Neural progenitor cell (in vitro differentiated cells): ENCODE measurements around the gene MYLK3. TPM values are rescaled to one million over a fixed set of nuclear protein-coding genes. Genes with fewer than 3 reads are reported as not detected.
A peak's percentile ranks its signal among the peaks of the same experiment; 100 is the strongest.

Experiments
- DNase-seq: peaks from one replicate; pipeline ENCODE4 v3.0.0-alpha.2; 2016; ENCODE audit warnings: low spot score
- H2AFZ ChIP-seq: fragments of 200-600 bp; sonication (generic); replicated peaks from 2 replicates; pipeline ENCODE4 v1.6.1; 2016; ENCODE audit warnings: antibody characterized with exemption
- H3F3A ChIP-seq: fragments of 200-600 bp; sonication (generic); 2 replicates; pipeline ENCODE4 v1.6.1; 2016; ENCODE audit warnings: antibody characterized with exemption, low read depth
- H3K27ac ChIP-seq: fragments of 200-600 bp; sonication (generic); 2 replicates; pipeline ENCODE4 v1.5.1; 2016; ENCODE audit warnings: mild to moderate bottlenecking
- H3K27me3 ChIP-seq: fragments of 200-600 bp; sonication (generic); 2 replicates; pipeline ENCODE4 v1.6.1; 2016; ENCODE audit warnings: mild to moderate bottlenecking, moderate library complexity
- H3K36me3 ChIP-seq: fragments of 200-600 bp; sonication (generic); 2 replicates; pipeline ENCODE4 v1.5.1; 2016
- H3K4me1 ChIP-seq: fragments of 200-600 bp; sonication (generic); 2 replicates; pipeline ENCODE4 v1.6.1; 2016; ENCODE audit warnings: mixed run types
- H3K4me2 ChIP-seq: fragments of 200-600 bp; sonication (generic); 2 replicates; pipeline ENCODE4 v1.6.1; 2016
- H3K4me3 ChIP-seq: fragments of 200-600 bp; sonication (generic); 2 replicates; pipeline ENCODE4 v1.5.1; 2016
- H3K79me2 ChIP-seq: fragments of 200-600 bp; sonication (generic); 2 replicates; pipeline ENCODE4 v1.6.1; 2016; ENCODE audit warnings: low read depth
- H3K9ac ChIP-seq: fragments of 200-600 bp; sonication (generic); 2 replicates; pipeline ENCODE4 v1.6.1; 2016
- H3K9me3 ChIP-seq: fragments of 200-600 bp; sonication (generic); 2 replicates; pipeline ENCODE4 v1.5.1; 2016; ENCODE audit warnings: low read depth
- H4K20me1 ChIP-seq: fragments of 200-600 bp; sonication (generic); 2 replicates; pipeline ENCODE4 v1.6.1; 2016; ENCODE audit warnings: low read depth
- H3K27ac Mint-ChIP-seq: 3 replicates; pipeline ENCODE4 v1.8.0; 2021; ENCODE audit warnings: mixed read lengths
- H3K27me3 Mint-ChIP-seq: 2 replicates; pipeline ENCODE4 v1.8.0; 2022; ENCODE audit warnings: low read depth, mild to moderate bottlenecking, inconsistent platforms, moderate library complexity, mixed read lengths; ENCODE audit not compliant: insufficient read depth
- H3K36me3 Mint-ChIP-seq: 3 replicates; pipeline ENCODE4 v1.8.0; 2021; ENCODE audit warnings: mixed read lengths
- H3K4me1 Mint-ChIP-seq: 3 replicates; pipeline ENCODE4 v1.8.0; 2021; ENCODE audit warnings: mixed read lengths
- H3K4me3 Mint-ChIP-seq: 3 replicates; pipeline ENCODE4 v1.8.0; 2021; ENCODE audit warnings: mild to moderate bottlenecking, moderate library complexity, mixed read lengths
- H3K9me3 Mint-ChIP-seq: 3 replicates; pipeline ENCODE4 v1.8.0; 2020; ENCODE audit warnings: mixed read lengths
- CTCF ChIP-seq: fragments of 200-600 bp; sonication (generic); IDR thresholded peaks from 2 replicates; pipeline ENCODE4 v1.5.1; 2017; ENCODE audit warnings: antibody characterized with exemption, mild to moderate bottlenecking
- EZH2 ChIP-seq: fragments of 200-600 bp; sonication (generic); IDR thresholded peaks from 2 replicates; pipeline ENCODE4 v1.6.1; 2017; ENCODE audit warnings: antibody characterized with exemption, mild to moderate bottlenecking, moderate library complexity
- EZH2phosphoT487 ChIP-seq: fragments of 200-600 bp; sonication (generic); IDR thresholded peaks from 2 replicates; pipeline ENCODE4 v1.6.1; 2017; ENCODE audit warnings: antibody characterized with exemption
- total RNA-seq: library from RNA; depleted of rRNA; stranded (reverse); fragments of >200 nt; gene quantifications from 2 replicates; pipeline ENCODE4 v1.2.3, GENCODE V29; 2015; ENCODE audit warnings: low replicate concordance

MYLK3 gene
- total RNA-seq, 1 donor from 2014 or later: 1.6 TPM

- no peak overlapping the region for H2AFZ ChIP-seq
- Mint-ChIP-seq H3K4me1 (peaks cover 13% of the 10 kb centered on the region), H3K36me3 (no peaks in the 10 kb centered on the region), H3K4me3 (no peak overlapping the region), H3K9me3 (no peaks in the 10 kb centered on the region), H3K27ac (peak overlapping the region; percentile 2), H3K27me3 (peaks cover 2% of the 10 kb centered on the region)
- H3K36me3 ChIP-seq: no peaks in the 10 kb centered on the region
- DNase-seq: no peak
- TF ChIP-seq CTCF (no peak), EZH2phosphoT487 (no peak), EZH2 (no peak)
- H3K9me3 ChIP-seq: no peaks in the 10 kb centered on the region
- H3K27me3 ChIP-seq: no peaks in the 10 kb centered on the region
- no peak overlapping the region for H3K9ac ChIP-seq
- H3K79me2 ChIP-seq: no peaks in the 10 kb centered on the region
- no peaks in the 10 kb centered on the region for H3F3A ChIP-seq
- no peaks in the 10 kb centered on the region for H4K20me1 ChIP-seq
- H3K4me1 ChIP-seq: no peaks in the 10 kb centered on the region
- no peak overlapping the region for H3K4me3 ChIP-seq
- no peak overlapping the region for H3K27ac ChIP-seq
- no peak overlapping the region for H3K4me2 ChIP-seq
Measured at GRCh38 chr16:46739934-46740333, 8.2 kb downstream of the MYLK3 start.

- no peaks in the 10 kb centered on the region for H3K36me3 Mint-ChIP-seq
- no peak for TF ChIP-seq CTCF
- no peak for TF ChIP-seq EZH2phosphoT487
- no peak for TF ChIP-seq EZH2
- H4K20me1 ChIP-seq: no peaks in the 10 kb centered on the region
Measured at GRCh38 chr16:46737621-46738214, 10.4 kb downstream of the MYLK3 start.

GRCh38 chr16:46736695-46737094, 11.4 kb downstream of the MYLK3 start:
- H3K9ac ChIP-seq: no peak overlapping the region
- no peak overlapping the region for H2AFZ ChIP-seq
- H3K27ac ChIP-seq: no peak overlapping the region
- no peaks in the 10 kb centered on the region for H3K27me3 ChIP-seq
- no peak overlapping the region for H3K4me2 ChIP-seq
- no peak overlapping the region for H3K4me3 ChIP-seq
- H3K36me3 ChIP-seq: no peaks in the 10 kb centered on the region
- H3K27me3 Mint-ChIP-seq: peaks cover 2% of the 10 kb centered on the region
- no peaks in the 10 kb centered on the region for H3K4me1 Mint-ChIP-seq
- H3K9me3 Mint-ChIP-seq: no peaks in the 10 kb centered on the region
- TF ChIP-seq CTCF (no peak), EZH2phosphoT487 (no peak), EZH2 (no peak)
- DNase-seq: no peak
- no peaks in the 10 kb centered on the region for H3K79me2 ChIP-seq
- no peaks in the 10 kb centered on the region for H4K20me1 ChIP-seq
- no peaks in the 10 kb centered on the region for H3F3A ChIP-seq
- H3K4me1 ChIP-seq: no peaks in the 10 kb centered on the region
- no peaks in the 10 kb centered on the region for H3K9me3 ChIP-seq
- no peak overlapping the region for H3K4me3 Mint-ChIP-seq
- H3K36me3 Mint-ChIP-seq: no peaks in the 10 kb centered on the region
- H3K27ac Mint-ChIP-seq: peak overlapping the region; percentile 46

More at GRCh38 chr16:46737621-46738214, 10.4 kb downstream of the MYLK3 start:
- Histone ChIP-seq H3K9me3 (no peaks in the 10 kb centered on the region), H3F3A (no peaks in the 10 kb centered on the region), H3K36me3 (no peaks in the 10 kb centered on the region), H3K9ac (no peak overlapping the region), H2AFZ (no peak overlapping the region), H3K4me3 (no peak overlapping the region), H3K79me2 (no peaks in the 10 kb centered on the region), H3K4me2 (no peak overlapping the region), H3K27me3 (no peaks in the 10 kb centered on the region), H3K4me1 (no peaks in the 10 kb centered on the region), H3K27ac (no peak overlapping the region)
- no peak overlapping the region for H3K27ac Mint-ChIP-seq
- peaks cover 4% of the 10 kb centered on the region for H3K4me1 Mint-ChIP-seq
- no peak for DNase-seq
- peaks cover 2% of the 10 kb centered on the region for H3K27me3 Mint-ChIP-seq
- H3K9me3 Mint-ChIP-seq: no peaks in the 10 kb centered on the region
- no peak overlapping the region for H3K4me3 Mint-ChIP-seq
